SK-N-SH (cell line): ENCODE results near the gene TNNC1. TPM values are rescaled to one million over a fixed set of nuclear protein-coding genes. Genes with fewer than 3 reads are reported as not detected.

Experiments used
- CTCF ChIA-PET: fragments of 300-600, 350-600 bp; formaldehyde crosslinking; extraction: SDS; loops from one replicate; lab custom pipeline; 2021; lab: Yijun Ruan, JAX
- POLR2A ChIA-PET: fragments of 350-600 bp; sonication (Branson Sonifier 250); formaldehyde crosslinking; extraction: SDS; loops from one replicate; lab custom pipeline; 2020; ENCODE audit warnings: antibody characterized with exemption, inconsistent platforms; lab: Yijun Ruan, JAX
- DNase-seq: peaks from one replicate; pipeline ENCODE4 v3.0.0; 2012
- H2AFZ ChIP-seq: fragments of 200-600 bp; sonication (generic); 2 replicates; pipeline ENCODE4 v1.8.1; 2016; ENCODE audit warnings: antibody characterized with exemption, mild to moderate bottlenecking, low read depth
- H3F3A ChIP-seq: fragments of 200-600 bp; sonication (generic); replicated peaks from 2 replicates; pipeline ENCODE3; 2016; ENCODE audit warnings: antibody characterized with exemption, mild to moderate bottlenecking; ENCODE audit not compliant: insufficient read depth
- H3K27ac ChIP-seq, 2 experiments: fragments of 200-500 bp in 1 of 2; fragments of 200-600 bp in 1 of 2; sonication (Bioruptor generic) in 1 of 2; sonication (generic), shearing (Covaris generic) in 1 of 2; 2 replicates each; pipeline versions ENCODE4 v1.5.1 to v1.6.1; 2014 to 2016; ENCODE audit warnings: low read depth in 2 of 2, inconsistent platforms in 1 of 2, low read length in 1 of 2, mild to moderate bottlenecking in 1 of 2, mixed read lengths in 1 of 2
- H3K27me3 ChIP-seq: fragments of 200-600 bp; sonication (generic), shearing (Covaris generic); 2 replicates; pipeline ENCODE4 v1.6.1; 2016; ENCODE audit warnings: mixed run types; ENCODE audit not compliant: insufficient read depth
- H3K36me3 ChIP-seq, 2 experiments: fragments of 200-500 bp in 1 of 2; fragments of 200-600 bp in 1 of 2; sonication (Bioruptor generic) in 1 of 2; sonication (generic) in 1 of 2; replicated peaks in 1 of 2; 2 replicates each; pipeline versions ENCODE3 to v1.5.1; 2014 to 2016; ENCODE audit warnings: low read length in 1 of 2, mild to moderate bottlenecking in 1 of 2; ENCODE audit not compliant: insufficient read depth in 2 of 2, control insufficient read depth in 1 of 2
- H3K4me1 ChIP-seq, 2 experiments: fragments of 200-500 bp in 1 of 2; fragments of 200-600 bp in 1 of 2; sonication (Bioruptor generic) in 1 of 2; sonication (generic), shearing (Covaris generic) in 1 of 2; 2 replicates each; pipeline versions ENCODE4 v1.5.1 to v1.6.1; 2014 to 2016; ENCODE audit warnings: low read depth in 1 of 2, low read length in 1 of 2, mixed run types in 1 of 2; ENCODE audit not compliant: insufficient read depth in 2 of 2, control insufficient read depth in 1 of 2
- H3K4me2 ChIP-seq: fragments of 200-600 bp; sonication (generic), shearing (Covaris generic); 2 replicates; pipeline ENCODE4 v1.6.1; 2017; ENCODE audit warnings: mixed run types
- H3K4me3 ChIP-seq, 2 experiments: fragments of 200-500 bp in 1 of 2; fragments of 200-600 bp in 1 of 2; sonication (Bioruptor generic) in 1 of 2; sonication (generic), shearing (Covaris generic) in 1 of 2; 2 replicates each; pipeline versions ENCODE4 v1.5.1 to v1.8.1; 2014 to 2016; ENCODE audit warnings: low read depth in 2 of 2, inconsistent platforms in 1 of 2, low read length in 1 of 2, mild to moderate bottlenecking in 1 of 2, mixed read lengths in 1 of 2, moderate library complexity in 1 of 2
- H3K79me2 ChIP-seq: fragments of 200-600 bp; sonication (generic); 2 replicates; pipeline ENCODE4 v1.8.1; 2017; ENCODE audit warnings: mild to moderate bottlenecking; ENCODE audit not compliant: insufficient read depth
- H3K9ac ChIP-seq: fragments of 200-600 bp; sonication (generic); 2 replicates; pipeline ENCODE4 v1.6.1; 2017; ENCODE audit warnings: mixed run types
- H3K9me2 ChIP-seq: fragments of 200-600 bp; sonication (generic); 2 replicates; pipeline ENCODE4 v1.6.1; 2017; ENCODE audit warnings: mixed run types
- H3K9me3 ChIP-seq: fragments of 200-600 bp; sonication (generic); 2 replicates; pipeline ENCODE4 v1.6.1; 2017; ENCODE audit warnings: mixed run types, mild to moderate bottlenecking, moderate library complexity
- H4K20me1 ChIP-seq: fragments of 200-600 bp; sonication (generic); 2 replicates; pipeline ENCODE4 v1.6.1; 2017; ENCODE audit warnings: mild to moderate bottlenecking, mixed run types; ENCODE audit not compliant: insufficient read depth
- CHD2 ChIP-seq: fragments of 150-350 bp; IDR thresholded peaks from 2 replicates; pipeline ENCODE4 v1.6.1; 2018; ENCODE audit warnings: low read length; ENCODE audit not compliant: partially characterized antibody
- EP300 ChIP-seq, 2 experiments: IDR thresholded peaks; 2 replicates each; pipeline versions ENCODE4 v1.4.0 to v1.6.1; 2012; ENCODE audit warnings: borderline replicate concordance in 1 of 2, low read depth in 1 of 2, low read length in 1 of 2
- FOSL2 ChIP-seq: IDR thresholded peaks from 2 replicates; pipeline ENCODE4 v1.4.0; 2012; ENCODE audit warnings: low read depth, mild to moderate bottlenecking, moderate library complexity, borderline replicate concordance
- FOXM1 ChIP-seq: IDR thresholded peaks from 2 replicates; pipeline ENCODE4 v1.4.0; 2012; ENCODE audit warnings: low read depth, mild to moderate bottlenecking
- GABPA ChIP-seq: IDR thresholded peaks from 2 replicates; pipeline ENCODE4 v1.4.0; 2012; ENCODE audit warnings: low read depth, mild to moderate bottlenecking
- GATA2 ChIP-seq: sonication (generic); formaldehyde crosslinking; IDR thresholded peaks from 2 replicates; pipeline ENCODE4 v1.5.0; 2020; ENCODE audit warnings: mild to moderate bottlenecking, missing genetic modification reagents
- JUND ChIP-seq: IDR thresholded peaks from 2 replicates; pipeline ENCODE4 v1.4.0; 2012
- MEF2A ChIP-seq: IDR thresholded peaks from 2 replicates; pipeline ENCODE4 v1.4.0; 2012; ENCODE audit warnings: low read depth, borderline replicate concordance
- POLR2AphosphoS5 ChIP-seq: IDR thresholded peaks from 2 replicates; pipeline ENCODE4 v1.6.1; 2012; ENCODE audit warnings: low read depth, low read length
- RFX5 ChIP-seq: IDR thresholded peaks from 2 replicates; pipeline ENCODE4 v1.6.1; 2012; ENCODE audit warnings: mild to moderate bottlenecking, improper control_type of control experiment, low read length
- RXRA ChIP-seq: IDR thresholded peaks from 2 replicates; pipeline ENCODE4 v1.4.0; 2012; ENCODE audit warnings: low read depth, mild to moderate bottlenecking, borderline replicate concordance
- SIN3A ChIP-seq: IDR thresholded peaks from 2 replicates; pipeline ENCODE4 v1.6.1; 2012; ENCODE audit warnings: low read depth, mild to moderate bottlenecking, low read length, moderate library complexity, borderline replicate concordance
- TEAD4 ChIP-seq: IDR thresholded peaks from 2 replicates; pipeline ENCODE4 v1.4.0; 2012; ENCODE audit warnings: mild to moderate bottlenecking, borderline replicate concordance; ENCODE audit not compliant: insufficient read depth
- USF1 ChIP-seq: IDR thresholded peaks from 2 replicates; pipeline ENCODE4 v1.4.0; 2012; ENCODE audit warnings: low read depth, borderline replicate concordance
- USF2 ChIP-seq: fragments of 150-350 bp; IDR thresholded peaks from 2 replicates; pipeline ENCODE4 v1.6.1; 2017; ENCODE audit warnings: antibody characterized with exemption, low read length, low read depth, borderline replicate concordance
- YY1 ChIP-seq: IDR thresholded peaks from 2 replicates; pipeline ENCODE4 v1.4.0; 2012; ENCODE audit warnings: low read depth, mild to moderate bottlenecking
- ZBTB33 ChIP-seq: IDR thresholded peaks from 2 replicates; pipeline ENCODE4 v1.4.0; 2012; ENCODE audit warnings: low read depth, borderline replicate concordance
- WGBS: methylation state at CpG from one replicate; pipeline ENCODE4 v1.1.6; 2017; ENCODE audit warnings: low lambda C conversion rate; 5-methylcytosine and 5-hydroxymethylcytosine counted together
- polyA plus RNA-seq, 3 experiments: library from polyadenylated mRNA; depleted of rRNA; stranded (reverse); fragments of >200 nt; gene quantifications; 2 replicates each; pipeline ENCODE4 v1.2.3, GENCODE V29; 2012
- TF ChIP-seq, protein P1 (sequence below): IDR thresholded peaks from 2 replicates; pipeline ENCODE4 v1.6.1; 2012; ENCODE audit warnings: mild to moderate bottlenecking, low read depth, low read length, moderate library complexity
- TF ChIP-seq, protein P2 (sequence below): IDR thresholded peaks from 2 replicates; pipeline ENCODE4 v1.4.0; 2012; ENCODE audit warnings: low read depth

TNNC1 gene
- polyA plus RNA-seq, 1 of the 3 experiments (the other 2 are of a cell fraction) = 2.6 TPM

- Histone ChIP-seq H3K36me3 (no peaks in the 10 kb centered on the region), H4K20me1 (no peaks in the 10 kb centered on the region), H3K27ac (no peak overlapping the region), H3K27me3 (no peaks in the 10 kb centered on the region), H3K9ac (no peak overlapping the region), H3K4me2 (no peak overlapping the region), H3K4me1 (peaks cover 0 to 7% of the 10 kb centered on the region in 2 experiments; a peak in 1 of 4 replicates), H3K9me3 (no peaks in the 10 kb centered on the region), H2AFZ (no peak overlapping the region), H3K4me3 (no peak overlapping the region), H3K9me2 (no peaks in the 10 kb centered on the region), H3F3A (no peaks in the 10 kb centered on the region), H3K79me2 (no peaks in the 10 kb centered on the region)
- TF ChIP-seq USF2 (no peak), GABPA (no peak), ZBTB33 (no peak), FOSL2 (no peak), RFX5 (no peak), MEF2A (no peak), GATA2 (no peak), USF1 (no peak), JUND (no peak), CHD2 (no peak), RXRA (no peak), FOXM1 (no peak), SIN3A (no peak), TEAD4 (no peak), POLR2AphosphoS5 (no peak), YY1 (no peak), EP300 (IDR thresholded peaks at IDR 0.05; ENCODE audit: borderline replicate concordance in 1 of 2, low read depth in 1 of 2, low read length in 1 of 2) (no peak)
- TF ChIP-seq, protein P1, sequence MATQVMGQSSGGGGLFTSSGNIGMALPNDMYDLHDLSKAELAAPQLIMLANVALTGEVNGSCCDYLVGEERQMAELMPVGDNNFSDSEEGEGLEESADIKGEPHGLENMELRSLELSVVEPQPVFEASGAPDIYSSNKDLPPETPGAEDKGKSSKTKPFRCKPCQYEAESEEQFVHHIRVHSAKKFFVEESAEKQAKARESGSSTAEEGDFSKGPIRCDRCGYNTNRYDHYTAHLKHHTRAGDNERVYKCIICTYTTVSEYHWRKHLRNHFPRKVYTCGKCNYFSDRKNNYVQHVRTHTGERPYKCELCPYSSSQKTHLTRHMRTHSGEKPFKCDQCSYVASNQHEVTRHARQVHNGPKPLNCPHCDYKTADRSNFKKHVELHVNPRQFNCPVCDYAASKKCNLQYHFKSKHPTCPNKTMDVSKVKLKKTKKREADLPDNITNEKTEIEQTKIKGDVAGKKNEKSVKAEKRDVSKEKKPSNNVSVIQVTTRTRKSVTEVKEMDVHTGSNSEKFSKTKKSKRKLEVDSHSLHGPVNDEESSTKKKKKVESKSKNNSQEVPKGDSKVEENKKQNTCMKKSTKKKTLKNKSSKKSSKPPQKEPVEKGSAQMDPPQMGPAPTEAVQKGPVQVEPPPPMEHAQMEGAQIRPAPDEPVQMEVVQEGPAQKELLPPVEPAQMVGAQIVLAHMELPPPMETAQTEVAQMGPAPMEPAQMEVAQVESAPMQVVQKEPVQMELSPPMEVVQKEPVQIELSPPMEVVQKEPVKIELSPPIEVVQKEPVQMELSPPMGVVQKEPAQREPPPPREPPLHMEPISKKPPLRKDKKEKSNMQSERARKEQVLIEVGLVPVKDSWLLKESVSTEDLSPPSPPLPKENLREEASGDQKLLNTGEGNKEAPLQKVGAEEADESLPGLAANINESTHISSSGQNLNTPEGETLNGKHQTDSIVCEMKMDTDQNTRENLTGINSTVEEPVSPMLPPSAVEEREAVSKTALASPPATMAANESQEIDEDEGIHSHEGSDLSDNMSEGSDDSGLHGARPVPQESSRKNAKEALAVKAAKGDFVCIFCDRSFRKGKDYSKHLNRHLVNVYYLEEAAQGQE = no peak
- TF ChIP-seq, protein P2, sequence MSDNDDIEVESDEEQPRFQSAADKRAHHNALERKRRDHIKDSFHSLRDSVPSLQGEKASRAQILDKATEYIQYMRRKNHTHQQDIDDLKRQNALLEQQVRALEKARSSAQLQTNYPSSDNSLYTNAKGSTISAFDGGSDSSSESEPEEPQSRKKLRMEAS = no peak
- no peak for DNase-seq
- CTCF ChIA-PET = interaction anchor here (3.5 to 28.4 kb wide), 2 partner anchors 16 to 19 kb away, joined by 16 to 578 read pairs; partner anchors contain the start of genes NISCH, SEMA3G and TNNC1
- WGBS = 64% methylated on average over 6 of the region's 6 CpGs
- POLR2A ChIA-PET = no interaction called here
These were observed 21.6 kb downstream of the TNNC1 start for GRCh38 chr3:52432225-52432624.
